C1 segment of cervical spinal cord (tissue), 14 donors: Measurements from ENCODE around the gene BSND.

Source experiments
- DNase-seq, 14 donors: peaks; one replicate each; lab custom pipeline; 2025; lab: John Stamatoyannopoulos, UW

Gene BSND

DNA sequence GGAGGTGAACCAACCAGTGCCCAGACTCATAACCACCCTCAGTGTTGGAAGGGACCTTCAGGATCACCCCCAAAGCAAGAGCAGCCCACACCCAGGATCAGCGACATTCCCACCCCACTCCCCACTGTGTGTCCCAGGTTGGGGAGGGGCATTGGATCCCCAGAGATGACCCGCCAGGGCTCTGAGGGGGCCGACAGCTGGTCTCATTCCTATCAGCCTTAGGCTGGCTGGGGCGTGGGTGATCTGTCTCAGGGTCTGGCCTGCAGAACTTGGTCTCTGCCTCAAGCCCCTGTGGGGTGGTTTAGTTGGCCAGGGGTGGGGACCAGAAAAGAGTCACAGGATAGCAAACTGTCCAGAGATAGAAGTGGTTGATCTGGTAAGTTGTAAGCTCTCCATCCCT lies 7.8 kb upstream of the BSND start:
- no peak for DNase-seq

DNA sequence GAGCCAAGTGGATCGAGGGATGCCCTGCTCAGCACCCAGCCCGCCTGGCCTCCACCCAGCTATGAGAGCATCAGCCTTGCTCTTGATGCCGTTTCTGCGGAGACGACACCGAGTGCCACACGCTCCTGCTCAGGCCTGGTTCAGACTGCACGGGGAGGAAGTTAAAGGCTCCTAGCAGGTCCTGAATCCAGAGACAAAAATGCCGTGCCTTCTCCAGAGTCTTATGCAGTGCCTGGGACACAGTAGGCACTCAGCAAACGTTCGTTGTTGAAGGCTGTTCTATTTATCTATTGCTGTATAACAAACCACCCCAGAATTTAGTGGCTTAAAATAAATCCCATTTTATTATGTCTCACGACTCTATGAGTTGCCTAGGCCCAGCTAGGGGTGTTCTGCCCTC lies 6.8 kb upstream of the BSND start:
- DNase-seq: no peak

DNA sequence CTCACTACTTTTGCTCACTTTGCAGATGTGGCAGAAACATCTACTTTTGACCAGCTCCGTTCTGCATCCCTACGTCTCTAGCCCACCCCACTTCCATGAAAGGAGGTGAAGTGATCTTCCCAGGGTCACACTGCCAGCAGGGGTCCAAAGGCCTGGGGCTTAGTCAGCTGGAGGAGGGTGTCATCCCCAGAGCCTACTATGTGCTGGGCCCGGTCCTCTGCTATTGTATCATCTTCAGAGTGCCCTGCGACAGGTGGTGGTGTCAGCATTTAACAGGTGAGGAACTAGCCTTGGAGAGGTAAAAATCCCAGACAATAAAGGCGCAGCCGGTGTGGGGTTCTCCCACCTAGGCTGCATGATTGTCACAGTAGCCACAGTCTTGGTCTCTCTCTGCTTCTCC lies 5.6 kb upstream of the BSND start:
- DNase-seq: no peak

DNA sequence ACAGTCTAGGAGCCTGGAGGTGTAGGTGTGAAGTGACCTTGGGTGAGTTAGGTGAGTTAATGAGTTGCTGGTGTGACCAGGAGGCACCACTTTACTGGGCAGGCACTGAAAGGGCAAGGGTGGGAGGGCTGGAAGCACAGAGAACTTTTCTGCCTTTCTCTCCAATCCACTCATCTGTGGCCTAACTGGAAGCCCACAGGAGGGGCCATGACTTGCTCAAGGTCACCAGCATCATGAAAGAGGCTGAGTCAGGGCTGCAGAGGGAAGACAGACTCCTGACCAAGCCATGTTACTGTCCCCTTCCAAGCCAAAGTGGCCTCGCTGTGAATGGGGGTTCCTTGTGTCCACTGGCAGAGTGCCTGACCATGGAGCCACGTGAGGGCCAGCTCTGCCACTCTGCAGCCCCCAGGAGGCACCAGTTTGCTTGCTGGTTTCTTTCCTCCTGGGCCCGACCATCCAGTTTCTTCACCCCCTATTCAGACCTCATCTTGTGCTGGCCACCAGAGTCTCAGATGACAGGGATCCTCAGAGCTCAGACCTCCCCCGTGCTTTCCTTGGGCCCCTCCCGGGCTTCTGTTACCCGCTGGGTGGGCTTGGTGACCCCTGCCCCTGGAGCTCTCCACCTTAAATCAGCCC lies 4.3 kb upstream of the BSND start:
- DNase-seq: no peak

DNA sequence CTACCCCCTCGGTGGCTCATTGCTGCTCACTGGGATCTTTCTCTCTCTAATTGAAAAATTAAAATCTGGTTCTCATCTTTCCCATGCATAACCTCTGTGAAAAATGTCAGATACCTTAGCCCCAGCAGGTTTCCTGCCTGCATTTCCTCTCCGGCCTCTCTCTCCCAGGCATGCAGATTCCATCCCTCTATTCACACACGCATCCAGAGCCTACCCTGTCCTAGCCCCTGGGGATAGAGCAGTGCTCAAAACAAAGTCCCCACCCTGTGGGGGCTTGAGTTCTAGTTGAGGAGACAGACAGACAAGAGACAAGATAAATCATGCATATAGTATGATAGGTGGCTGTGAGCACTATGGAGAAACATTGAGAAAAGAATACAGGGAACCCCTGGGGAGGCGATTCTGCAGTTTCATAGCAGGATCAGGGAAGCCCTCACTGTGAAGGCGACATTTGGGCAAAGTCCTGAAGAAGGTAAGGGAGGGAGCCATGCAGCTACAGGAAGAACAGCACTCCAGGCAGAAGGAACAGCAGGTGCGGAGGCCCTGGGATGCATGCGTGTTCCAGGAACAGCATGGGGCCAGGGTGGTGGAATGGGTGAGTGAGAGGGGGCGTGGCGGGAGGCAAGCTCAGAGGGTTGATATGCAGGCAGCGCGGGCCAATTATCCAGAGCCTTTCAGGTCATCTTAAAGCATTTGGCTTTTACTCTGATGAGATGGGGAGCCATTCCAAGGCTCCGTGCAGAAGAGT lies 3.5 kb upstream of the BSND start:
- no peak for DNase-seq

DNA sequence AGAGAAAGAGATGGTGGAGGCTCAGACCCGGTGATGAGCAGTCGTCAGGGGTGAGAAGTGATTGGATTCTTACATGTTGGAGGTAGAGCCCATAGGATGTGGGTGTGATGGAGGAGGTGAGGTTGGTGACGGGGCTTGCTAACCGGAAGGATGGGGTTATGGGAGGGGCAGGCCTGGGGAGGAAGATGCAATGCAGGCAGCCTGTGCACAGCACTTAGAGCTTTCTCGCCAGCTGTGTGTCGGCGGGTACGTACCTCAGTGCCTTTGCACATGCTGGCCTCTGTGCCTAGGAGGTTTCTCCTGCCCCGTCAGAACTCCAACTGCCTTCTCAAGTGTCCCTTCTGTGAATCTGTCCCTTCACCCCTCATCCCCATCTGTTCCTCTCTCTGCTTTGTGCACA lies 2.9 kb upstream of the BSND start:
- no peak for DNase-seq

DNA sequence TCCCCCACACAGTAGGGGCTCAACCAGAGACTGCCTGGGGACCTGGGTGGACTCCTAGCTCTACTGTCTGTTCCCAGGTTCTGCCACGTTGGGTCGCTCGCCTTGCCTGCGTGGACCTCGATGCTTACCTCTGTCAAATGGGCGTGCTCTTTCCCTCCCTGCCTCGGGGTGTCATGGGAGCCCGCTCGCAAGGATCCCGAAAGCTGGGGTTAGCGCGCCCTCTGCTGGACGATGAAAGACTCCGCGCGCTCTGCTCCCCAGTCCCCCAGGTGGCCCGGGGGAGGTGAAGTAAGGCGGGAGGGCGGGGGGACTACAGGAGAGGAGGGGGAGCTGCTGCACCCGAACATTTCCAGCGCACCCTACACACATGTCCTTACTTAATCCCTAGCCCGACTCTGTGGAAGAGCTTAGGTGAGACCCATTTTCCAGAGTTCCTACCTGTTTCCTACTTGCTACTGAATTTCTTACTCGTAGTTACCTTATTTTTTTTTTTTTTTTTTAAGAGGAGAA lies 2.3 kb upstream of the BSND start:
- DNase-seq: peak in 11 of 14 donors; percentile 2 to 56 (median 34)

DNA sequence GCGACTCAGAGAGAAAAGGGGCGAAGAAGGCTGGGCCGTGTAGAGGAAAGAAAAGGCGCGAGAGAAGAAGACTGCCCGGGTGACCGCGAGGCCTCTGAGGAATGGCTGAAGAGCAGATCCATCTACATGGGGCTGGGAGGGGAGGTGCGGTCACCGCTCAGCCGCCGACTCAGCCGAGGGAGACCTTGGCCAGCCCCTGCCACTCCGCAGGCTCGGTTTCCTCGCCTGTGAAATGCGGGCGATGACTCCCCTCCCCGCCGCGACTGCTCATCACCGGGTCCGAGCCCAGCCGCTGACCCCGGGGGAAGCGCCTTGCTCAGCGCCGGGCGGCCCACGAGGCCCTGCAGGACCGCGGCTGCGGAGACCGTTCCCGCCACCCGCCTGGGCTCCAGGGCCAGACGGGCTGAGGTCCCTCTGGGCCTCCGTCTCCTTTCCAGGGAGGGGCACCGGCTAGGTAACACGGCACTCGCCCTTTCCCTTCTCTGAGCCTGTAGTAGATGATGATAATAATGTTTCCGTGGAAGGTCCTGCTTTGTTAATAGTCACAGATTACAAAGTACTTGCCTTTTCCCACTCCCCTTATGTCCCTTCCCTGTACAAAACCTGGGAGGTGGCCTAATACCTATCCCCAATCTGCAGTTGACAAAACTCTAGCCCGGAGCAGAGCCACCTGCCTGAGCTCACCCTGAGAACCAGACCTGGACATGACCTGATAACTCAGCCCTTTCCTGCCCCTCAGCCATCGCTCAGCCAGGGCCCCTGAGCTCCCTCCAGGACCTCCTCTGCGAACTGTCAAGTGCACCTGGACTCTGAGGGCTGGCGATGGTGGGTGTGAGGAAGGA lies 1.6 kb upstream of the BSND start:
- no peak for DNase-seq

DNA sequence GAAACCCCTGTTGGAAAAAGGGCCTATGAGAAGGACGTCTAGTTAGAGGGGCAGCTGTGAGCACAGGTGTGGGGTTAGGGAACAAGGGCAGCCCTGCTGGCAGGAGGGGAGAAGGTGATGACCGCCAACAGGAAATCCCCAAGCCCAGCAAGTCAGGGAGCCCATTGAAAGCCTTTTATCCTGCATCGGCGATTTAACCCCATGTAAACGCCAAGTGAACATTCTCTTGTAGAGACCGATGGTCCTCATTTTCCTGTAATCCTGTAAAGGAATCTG lies 1.1 kb upstream of the BSND start:
- no peak for DNase-seq

DNA sequence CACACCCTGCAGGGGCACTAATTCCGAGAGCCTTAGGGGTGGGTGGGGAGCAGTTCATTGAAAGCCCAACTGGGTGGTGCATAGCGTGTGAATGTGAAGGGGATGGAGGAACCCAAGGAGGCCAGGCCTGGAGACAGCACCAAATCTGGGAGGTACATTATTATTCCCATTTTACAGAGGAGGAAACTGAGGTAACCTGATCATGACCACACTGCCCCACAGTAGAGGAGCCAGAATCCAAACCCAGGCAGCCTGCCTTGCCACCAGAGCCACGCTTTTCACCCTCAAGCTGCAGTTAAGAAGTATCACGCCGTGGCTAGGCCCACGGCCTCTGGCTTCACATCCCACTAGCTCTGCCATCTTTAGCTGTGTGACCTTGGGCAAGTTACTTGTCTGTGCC lies 633 bp upstream of the BSND start:
- DNase-seq: no peak

DNA sequence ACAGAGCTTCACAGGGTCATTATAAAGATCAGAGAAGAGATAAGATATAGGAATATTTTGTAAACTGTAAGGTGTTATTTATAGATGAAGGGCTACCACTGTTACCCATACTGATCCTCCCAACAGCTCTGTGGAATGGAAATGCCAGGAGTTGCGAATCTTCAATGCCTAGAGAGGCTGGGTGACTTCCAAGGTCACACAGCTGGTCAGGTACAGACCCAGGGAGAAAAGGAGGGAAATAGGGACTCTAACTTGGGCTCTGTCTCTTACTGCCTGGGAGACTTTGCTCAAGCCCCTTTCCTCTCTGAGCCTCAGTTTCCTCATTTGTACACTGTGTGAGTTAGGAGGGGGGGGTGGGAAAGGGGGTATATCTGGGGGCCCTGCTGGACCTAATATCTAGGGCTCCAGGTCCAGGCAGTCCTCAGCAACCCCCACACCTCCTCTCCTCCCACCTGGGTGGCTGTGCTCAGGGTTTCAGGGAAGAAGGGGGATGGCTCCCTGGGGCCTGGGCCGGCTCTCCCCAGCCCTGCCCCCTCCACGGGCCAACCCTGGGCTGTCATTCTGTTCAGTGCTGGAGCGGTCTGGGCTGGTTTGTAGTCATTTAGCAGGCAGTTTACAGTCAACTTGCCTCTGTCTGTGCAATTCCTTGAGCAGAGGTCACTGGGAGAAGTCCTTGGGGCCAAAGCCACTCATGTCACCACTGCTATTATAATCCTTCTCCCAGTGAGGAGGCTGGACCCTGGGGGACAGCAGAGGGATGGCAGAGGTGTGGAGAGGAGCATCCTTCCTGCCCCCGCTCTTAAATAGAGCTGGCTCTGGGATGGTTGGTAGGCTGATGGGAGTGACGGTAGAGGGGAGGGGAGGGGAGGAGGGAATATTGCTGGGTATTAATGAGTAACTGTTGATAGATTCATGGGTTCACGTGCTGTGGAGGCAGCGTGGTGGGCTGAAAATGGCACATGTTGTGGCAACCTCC lies 1.7 kb downstream of the BSND start:
- no peak for DNase-seq

DNA sequence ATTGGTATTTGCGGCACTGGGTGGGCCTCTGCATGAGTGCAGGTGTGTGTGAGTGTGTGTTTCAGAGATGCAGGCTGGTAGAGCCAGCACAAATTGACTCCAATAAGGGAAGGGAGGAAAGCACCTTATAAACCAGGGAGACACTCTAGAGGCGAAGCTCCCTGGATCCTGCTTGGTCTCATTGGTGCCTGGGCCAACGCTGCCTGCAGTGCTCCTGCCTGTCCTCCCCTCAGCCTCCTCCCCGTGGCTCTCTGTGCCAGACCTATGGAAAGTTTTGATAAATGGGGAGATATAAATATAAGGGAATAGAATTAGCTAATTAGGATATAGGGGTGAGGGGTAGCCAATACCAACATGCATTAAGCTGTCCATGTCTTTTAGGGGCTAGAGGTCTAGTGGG lies 2.6 kb downstream of the BSND start:
- no peak for DNase-seq

DNA sequence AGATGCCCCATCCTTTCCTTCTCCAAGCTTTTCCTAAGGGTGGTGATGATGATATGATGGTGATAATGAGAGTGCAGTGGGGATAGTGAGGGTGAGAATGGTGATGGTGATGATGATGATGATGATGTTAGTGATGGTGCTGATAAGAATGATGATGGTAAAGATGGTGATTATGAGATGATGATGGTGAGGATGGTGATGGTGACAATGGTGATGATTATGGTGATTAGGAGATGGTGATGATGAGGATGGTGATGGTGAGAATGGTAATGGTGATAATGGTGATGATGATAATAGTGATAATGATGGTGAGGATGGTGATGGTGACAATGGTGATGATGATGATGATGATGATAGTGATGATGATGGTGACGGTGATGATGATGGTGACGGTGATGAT lies 4.0 kb downstream of the BSND start:
- no peak for DNase-seq

DNA sequence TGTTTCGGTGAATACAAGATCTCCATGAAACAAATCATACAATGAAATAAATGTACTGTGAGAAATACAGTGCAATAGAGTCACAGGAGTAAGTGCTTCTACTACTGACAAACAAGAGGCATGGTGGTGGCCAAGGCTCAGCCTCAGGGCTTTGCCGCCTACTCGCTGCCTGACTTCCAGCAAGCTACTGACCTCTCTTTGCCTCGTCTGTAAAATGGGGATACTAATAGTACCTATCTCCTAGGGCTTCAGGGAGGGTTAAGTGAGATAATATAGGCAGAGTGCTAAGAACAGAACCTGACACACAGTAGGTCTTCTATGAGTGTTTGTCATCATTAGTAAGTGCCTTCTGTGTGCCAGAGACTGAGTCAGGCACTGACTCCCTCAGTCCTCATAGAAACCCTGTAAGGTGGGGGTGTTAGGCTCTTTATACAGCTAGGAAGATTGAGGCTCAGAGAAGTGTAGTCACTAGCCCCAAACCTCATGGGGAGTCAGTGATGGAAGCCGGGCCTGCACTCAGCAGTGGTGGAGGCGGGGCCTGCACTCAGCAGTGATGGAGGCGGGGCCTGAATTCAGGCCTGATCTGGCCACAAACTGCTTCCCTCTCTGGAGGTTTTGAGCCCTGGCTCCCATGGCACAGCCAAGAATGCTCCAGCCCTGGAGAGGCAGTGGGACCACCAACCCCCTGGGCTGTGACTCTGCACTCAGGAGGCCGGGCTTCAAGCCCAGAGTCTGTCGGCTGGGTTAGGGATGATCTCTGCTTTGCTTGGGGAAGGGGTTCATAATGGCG lies 6.8 kb downstream of the BSND start:
- no peak for DNase-seq

DNA sequence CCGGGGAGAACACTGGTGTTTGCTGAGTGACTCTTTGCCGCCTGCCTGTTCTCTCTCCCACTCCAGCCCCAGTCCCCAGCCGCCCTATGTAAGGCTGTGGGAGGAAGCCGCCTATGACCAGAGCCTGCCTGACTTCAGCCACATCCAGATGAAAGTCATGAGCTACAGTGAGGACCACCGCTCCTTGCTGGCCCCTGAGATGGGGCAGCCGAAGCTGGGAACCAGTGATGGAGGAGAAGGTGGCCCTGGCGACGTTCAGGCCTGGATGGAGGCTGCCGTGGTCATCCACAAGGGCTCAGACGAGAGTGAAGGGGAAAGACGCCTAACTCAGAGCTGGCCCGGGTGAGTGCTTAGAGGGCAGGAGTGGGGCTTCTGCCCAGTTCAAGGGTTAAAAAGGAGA lies 8.2 kb downstream of the BSND start:
- DNase-seq: no peak

DNA sequence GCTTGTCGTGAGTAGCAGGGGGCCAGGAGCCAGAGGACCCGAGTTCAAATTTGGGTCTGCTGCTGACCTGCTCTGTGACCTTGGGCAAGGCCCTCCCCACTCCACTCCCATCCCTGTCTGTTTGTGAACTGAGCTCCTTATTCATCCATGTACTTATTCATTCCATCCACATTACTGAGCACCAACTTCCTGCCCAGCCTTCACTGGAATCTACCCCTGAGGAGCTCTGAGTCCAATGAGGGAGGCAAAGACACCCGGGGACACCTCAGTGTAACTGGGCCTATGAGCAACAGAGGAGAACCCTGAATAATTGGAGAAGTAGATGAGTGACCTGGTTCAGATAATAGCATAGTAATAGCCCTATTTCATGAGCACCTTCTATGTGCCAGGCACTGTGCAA lies 8.9 kb downstream of the BSND start:
- no peak for DNase-seq

DNA sequence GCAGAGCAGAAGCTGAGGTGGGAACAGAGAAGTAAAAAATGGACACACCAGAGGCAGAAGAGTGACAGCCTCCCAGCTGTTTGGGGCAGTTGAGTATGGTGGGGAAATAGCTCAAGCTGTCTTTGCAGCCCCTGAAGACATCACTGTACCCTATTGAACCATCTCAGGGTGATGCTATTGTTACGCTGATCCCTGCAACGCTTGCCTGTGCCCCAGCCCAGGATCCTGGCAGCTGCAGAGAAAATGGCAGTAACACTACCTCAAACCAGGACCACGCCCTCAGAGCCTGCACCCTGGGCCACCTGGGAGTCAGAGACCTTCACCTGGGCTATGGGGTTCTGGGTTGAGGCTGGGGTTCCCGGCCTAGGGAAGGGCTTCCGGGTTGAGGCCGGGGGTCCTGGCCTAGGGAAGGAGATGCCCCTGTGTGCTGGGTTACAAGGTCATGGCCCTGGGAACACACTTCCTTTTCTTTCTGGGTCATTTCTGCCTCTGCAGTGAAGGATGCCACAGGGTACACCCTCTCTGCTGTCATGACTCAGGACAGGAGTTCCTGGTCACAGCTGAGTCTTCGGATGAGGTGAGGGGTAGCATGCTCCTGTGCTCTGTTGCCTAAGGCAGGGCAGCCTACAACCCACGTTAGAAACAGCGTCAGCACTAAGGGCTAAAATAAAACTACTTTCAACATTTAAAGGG lies 11.6 kb downstream of the BSND start:
- DNase-seq: no peak

DNA sequence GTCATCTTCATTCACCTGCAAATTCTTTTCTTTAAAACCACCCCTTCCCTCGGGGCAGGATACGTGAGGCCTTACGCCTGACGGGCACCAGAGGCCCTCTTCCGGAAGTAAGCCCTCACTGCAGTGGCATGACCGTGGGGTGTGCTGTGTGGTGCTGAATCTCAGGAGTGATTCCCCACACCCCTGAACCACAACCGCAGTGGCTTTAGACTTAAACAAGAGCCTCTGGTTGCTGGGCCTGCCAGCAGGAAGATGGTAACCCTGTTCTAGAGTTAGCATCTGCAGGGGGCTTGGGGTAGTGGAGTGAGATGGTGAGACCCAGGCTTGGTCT lies 12.1 kb downstream of the BSND start:
- DNase-seq: no peak

DNA sequence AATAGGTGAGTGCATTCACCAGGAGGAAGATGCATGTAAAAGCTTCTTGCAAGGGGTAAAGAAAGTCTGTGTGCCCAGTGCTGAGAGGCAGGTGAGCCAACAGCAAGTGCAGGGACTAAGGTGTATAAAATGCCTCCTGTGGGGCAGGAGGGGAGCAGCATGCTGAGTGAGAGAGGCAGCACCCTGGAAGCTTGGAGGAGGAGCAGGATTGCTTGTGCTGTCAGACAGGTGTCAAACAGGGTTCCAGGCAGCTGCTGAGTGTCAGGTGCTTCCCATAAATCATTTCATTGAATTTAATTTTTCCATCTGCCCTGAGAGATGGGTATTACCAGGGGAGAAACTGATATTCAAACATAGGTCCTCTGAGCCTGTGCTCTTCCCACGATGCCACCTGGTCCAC lies 13.9 kb downstream of the BSND start:
- DNase-seq: no peak

DNA sequence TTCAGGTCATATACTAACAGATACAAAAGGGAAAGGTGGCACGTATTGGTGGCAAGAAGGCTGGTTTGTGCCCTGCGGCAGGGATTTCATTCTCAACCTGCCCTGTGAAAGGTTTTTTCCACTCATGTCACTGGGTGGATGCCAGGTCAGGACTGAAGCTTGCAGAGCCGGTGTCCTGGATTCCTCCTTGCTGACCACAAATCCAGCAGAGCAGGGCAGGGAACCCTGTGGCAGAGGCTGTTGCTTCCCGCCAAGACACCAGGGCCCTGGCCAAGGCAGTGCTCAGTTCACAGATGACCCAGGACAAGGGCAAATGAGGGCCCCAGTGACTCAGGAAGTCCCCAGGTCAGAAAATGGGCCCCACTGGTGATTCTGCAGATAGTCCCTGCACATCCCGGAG lies 16.4 kb downstream of the BSND start:
- DNase-seq: peak in 4 of 14 donors; percentile 9 to 90 (median 14)
